Stimulated activated CD8-positive, alpha-beta memory T cell treated with anti-CD3 and anti-CD28 coated beads, Interleukin-7, amount 100 ng/mL, for 4 hours (primary cell): Measurements from ENCODE around the gene IQCC.

Source experiments
- DNase-seq, 2 donors: peaks; one replicate each; pipeline ENCODE4 v3.0.0-alpha.2; 2020; ENCODE audit warnings: low read depth in 2 of 2

The IQCC gene

GRCh38 chr1:32224285-32224684 is 18.8 kb downstream of the IQCC start:
- DNase-seq: no peak

GRCh38 chr1:32228771-32229170 is 23.3 kb downstream of the IQCC start:
- no peak for DNase-seq

GRCh38 chr1:32231843-32232432 is 26.5 kb downstream of the IQCC start:
- DNase-seq: no peak

- DNase-seq: no peak
Observed at GRCh38 chr1:32232558-32233304, 27.3 kb downstream of the IQCC start.

GRCh38 chr1:32234792-32235191 is 29.3 kb downstream of the IQCC start:
- DNase-seq: no peak

- no peak for DNase-seq
Observed at GRCh38 chr1:32239337-32239736, 33.9 kb downstream of the IQCC start.

GRCh38 chr1:32239790-32240139 is 34.3 kb downstream of the IQCC start:
- DNase-seq: no peak

GRCh38 chr1:32240140-32240951 is 34.9 kb downstream of the IQCC start:
- peak in 1 of 2 donors; percentile 50 for DNase-seq

- peak in 1 of 2 donors; percentile 36 for DNase-seq
Observed at GRCh38 chr1:32241001-32241763, 35.7 kb downstream of the IQCC start.

GRCh38 chr1:32242341-32242851 is 36.9 kb downstream of the IQCC start:
- DNase-seq: no peak

- DNase-seq: no peak
Observed at GRCh38 chr1:32246888-32247273, 41.4 kb downstream of the IQCC start, which contains the start of gene FAM167B. FAM167B (plus strand) TSS chr1:32247222; CDS start chr1:32247422, 200 bp downstream.

GRCh38 chr1:32247452-32247851 is 42.0 kb downstream of the IQCC start:
- DNase-seq: no peak

- peak in 1 of 2 donors; percentile 60 for DNase-seq
Observed at GRCh38 chr1:32247983-32248889, 42.8 kb downstream of the IQCC start.

GRCh38 chr1:32249831-32250525 is 44.5 kb downstream of the IQCC start:
- DNase-seq: peak; percentile 76 to 77

GRCh38 chr1:32250893-32251716 is 45.6 kb downstream of the IQCC start, which contains the start of gene LCK:
LCK (plus strand) TSS chr1:32251265; CDS start chr1:32274330, 23,065 bp downstream.
- DNase-seq: peak in 1 of 2 donors; percentile 62

- DNase-seq: no peak
Observed at GRCh38 chr1:32255072-32256071, 49.9 kb downstream of the IQCC start.

- DNase-seq: no peak
Observed at GRCh38 chr1:32256473-32257226, 51.2 kb downstream of the IQCC start.
